GM23338 (cell line): ENCODE results near the gene ANO6. TPM values are rescaled to one million over a fixed set of nuclear protein-coding genes. Genes with fewer than 3 reads are reported as not detected.

Source experiments
- ATAC-seq: fragments of 200-7000 bp; cut with Tn5 transposase; 3 replicates; pipeline ENCODE4 v1.9.1; 2020
- DNase-seq: peaks from one replicate; pipeline ENCODE4 v3.0.0-alpha.2; 2015; ENCODE audit warnings: low spot score
- H2AFZ ChIP-seq: fragments of 200-600 bp; sonication (generic); 2 replicates; pipeline ENCODE4 v1.8.0; 2016; ENCODE audit warnings: antibody characterized with exemption, mild to moderate bottlenecking, moderate library complexity
- H3F3A ChIP-seq: fragments of 200-600 bp; sonication (generic); replicated peaks from 2 replicates; pipeline ENCODE4 v1.8.0; 2017; ENCODE audit warnings: antibody characterized with exemption, mixed run types, low read depth
- H3K27ac ChIP-seq: fragments of 200-600 bp; sonication (generic); 2 replicates; pipeline ENCODE4 v1.6.1; 2016; ENCODE audit warnings: low read depth
- H3K27me3 ChIP-seq: fragments of 200-600 bp; sonication (generic); 2 replicates; pipeline ENCODE4 v1.8.0; 2016; ENCODE audit warnings: mild to moderate bottlenecking, mixed run types, moderate library complexity; ENCODE audit not compliant: insufficient read depth
- H3K36me3 ChIP-seq: fragments of 200-600 bp; sonication (generic); 2 replicates; pipeline ENCODE4 v1.8.0; 2016; ENCODE audit warnings: mild to moderate bottlenecking; ENCODE audit not compliant: insufficient read depth
- H3K4me1 ChIP-seq: fragments of 200-600 bp; sonication (generic); 2 replicates; pipeline ENCODE4 v1.8.0; 2016; ENCODE audit warnings: mild to moderate bottlenecking, moderate library complexity; ENCODE audit not compliant: insufficient read depth
- H3K4me2 ChIP-seq: fragments of 200-600 bp; sonication (generic); 2 replicates; pipeline ENCODE4 v1.7.1; 2017; ENCODE audit warnings: mixed run types
- H3K4me3 ChIP-seq: fragments of 200-600 bp; sonication (generic); 2 replicates; pipeline ENCODE4 v1.6.1; 2016; ENCODE audit warnings: mixed run types
- H3K79me2 ChIP-seq: fragments of 200-600 bp; sonication (generic); replicated peaks from 2 replicates; pipeline ENCODE4 v1.8.0; 2017; ENCODE audit warnings: mild to moderate bottlenecking; ENCODE audit not compliant: insufficient read depth
- H3K9me2 ChIP-seq: fragments of 200-600 bp; sonication (generic); 2 replicates; pipeline ENCODE4 v1.8.0; 2017; ENCODE audit not compliant: insufficient read depth
- H4K20me1 ChIP-seq: fragments of 200-600 bp; sonication (generic); replicated peaks from 2 replicates; pipeline ENCODE4 v1.8.0; 2017; ENCODE audit warnings: mild to moderate bottlenecking; ENCODE audit not compliant: insufficient read depth
- H3K27ac Mint-ChIP-seq: 2 replicates; pipeline ENCODE4 v1.8.0; 2020; ENCODE audit warnings: inconsistent platforms, mild to moderate bottlenecking, moderate library complexity, mixed read lengths
- H3K27me3 Mint-ChIP-seq: 3 replicates; pipeline ENCODE4 v1.8.0; 2022; ENCODE audit warnings: low read depth, mild to moderate bottlenecking, moderate library complexity, mixed read lengths, inconsistent platforms; ENCODE audit not compliant: insufficient read depth, poor library complexity
- H3K36me3 Mint-ChIP-seq: 3 replicates; pipeline ENCODE4 v1.8.0; 2021; ENCODE audit warnings: low read depth, mild to moderate bottlenecking, inconsistent platforms, moderate library complexity, mixed read lengths
- H3K4me1 Mint-ChIP-seq: 3 replicates; pipeline ENCODE4 v1.8.0; 2020; ENCODE audit warnings: mild to moderate bottlenecking, inconsistent platforms, mixed read lengths
- H3K4me3 Mint-ChIP-seq: 3 replicates; pipeline ENCODE4 v1.8.0; 2021; ENCODE audit warnings: moderate library complexity, mild to moderate bottlenecking, inconsistent platforms, mixed read lengths
- H3K9me3 Mint-ChIP-seq: 3 replicates; pipeline ENCODE4 v1.8.0; 2020; ENCODE audit warnings: moderate library complexity, mild to moderate bottlenecking, inconsistent platforms, mixed read lengths
- CTCF ChIP-seq, 2 experiments: fragments of 200-600 bp in 1 of 2; sonication (generic) in 1 of 2; conservative IDR thresholded peaks; 2 replicates each; pipeline versions ENCODE4 v1.5.1 to v1.6.1; 2016 to 2017; ENCODE audit warnings: antibody characterized with exemption in 2 of 2, low read depth in 2 of 2, mild to moderate bottlenecking in 2 of 2, moderate library complexity in 1 of 2
- EZH2phosphoT487 ChIP-seq: fragments of 200-600 bp; sonication (generic); IDR thresholded peaks from one replicate; pipeline ENCODE4 v1.8.1; 2018; ENCODE audit warnings: antibody characterized with exemption; ENCODE audit not compliant: unreplicated experiment
- JUNB ChIP-seq: IDR thresholded peaks from one replicate; pipeline ENCODE4 v1.6.1; 2016; ENCODE audit warnings: antibody characterized with exemption; ENCODE audit not compliant: unreplicated experiment
- REST ChIP-seq: IDR thresholded peaks from one replicate; pipeline ENCODE4 v1.6.1; 2018; ENCODE audit warnings: antibody characterized with exemption; ENCODE audit not compliant: unreplicated experiment
- STAT1 ChIP-seq: IDR thresholded peaks from one replicate; pipeline ENCODE4 v1.6.1; 2016; ENCODE audit warnings: antibody characterized with exemption; ENCODE audit not compliant: unreplicated experiment
- ZNF114 ChIP-seq: fragments of 250-450 bp; sonication (Bioruptor Pico); IDR thresholded peaks from 2 replicates; pipeline ENCODE4 v1.5.0; 2020; ENCODE audit warnings: mild to moderate bottlenecking, moderate library complexity
- ZNF462 ChIP-seq: fragments of 250-450 bp; sonication (Bioruptor Pico); IDR thresholded peaks from 2 replicates; pipeline ENCODE4 v1.5.0; 2020; ENCODE audit warnings: mild to moderate bottlenecking, moderate library complexity
- polyA plus RNA-seq: library from polyadenylated mRNA; unstranded; fragments of >200 nt; fragmentation: Nextera tagmentation; extraction: Ambion mirVana; gene quantifications from 2 replicates; pipeline ENCODE4 v1.2.1, GENCODE V29; 2016
- total RNA-seq: library from RNA; depleted of rRNA; stranded (reverse); fragments of >200 nt; shearing (Covaris generic); gene quantifications from 2 replicates; pipeline ENCODE4 v1.2.3, GENCODE V29; 2014

ANO6 gene
- total and polyA plus RNA-seq, 2 experiments from 2014 or later, result 21.1 to 48.9 TPM

GRCh38 chr12:45350861-45351260 lies 135.0 kb downstream of the ANO6 start:
- peaks cover 11% of the 10 kb centered on the region; the same call in 2 of the 3 replicates for H3K9me3 Mint-ChIP-seq

More at GRCh38 chr12:45350861-45351260, 135.0 kb downstream of the ANO6 start:
- no peaks in the 10 kb centered on the region for H3K79me2 ChIP-seq
- no peak for TF ChIP-seq ZNF114 (CRISPR knock-in tag)
- no peak for TF ChIP-seq REST
- no peak for TF ChIP-seq STAT1
- no peak for TF ChIP-seq CTCF (conservative IDR thresholded peaks at IDR 0.05; ENCODE audit: low read depth in 2 of 2)
- TF ChIP-seq JUNB, result no peak
- no peak for TF ChIP-seq EZH2phosphoT487
- no peak for TF ChIP-seq ZNF462 (CRISPR knock-in tag)
- no peak for DNase-seq
- peaks cover 54% of the 10 kb centered on the region for H3K36me3 Mint-ChIP-seq
- no peak overlapping the region for H3K4me2 ChIP-seq
- no peak overlapping the region for H3K4me3 Mint-ChIP-seq
- H3K27me3 ChIP-seq, result no peaks in the 10 kb centered on the region
- ATAC-seq, result no peak
- peaks cover 13% of the 10 kb centered on the region for H3K4me1 ChIP-seq
- peaks cover 13% of the 10 kb centered on the region for H3K36me3 ChIP-seq
- H3F3A ChIP-seq, result no peaks in the 10 kb centered on the region
- peaks cover 11% of the 10 kb centered on the region for H3K4me1 Mint-ChIP-seq
- H3K4me3 ChIP-seq, result no peak overlapping the region
- H2AFZ ChIP-seq, result no peak overlapping the region
- H3K9me2 ChIP-seq, result no peaks in the 10 kb centered on the region
- no peak overlapping the region for H3K27ac Mint-ChIP-seq
- no peaks in the 10 kb centered on the region for H4K20me1 ChIP-seq
- H3K27ac ChIP-seq, result no peak overlapping the region
- H3K27me3 Mint-ChIP-seq, result peaks cover 3% of the 10 kb centered on the region
